HUDEP-2 (cell line): ENCODE data around the gene PITX2.
A peak's percentile ranks its signal among the peaks of the same experiment; 100 is the strongest.

Experiments
- DNase-seq, 76 experiments: peaks; one replicate each; lab custom pipeline; 2025; ENCODE audit not compliant: unreplicated experiment in 76 of 76; lab: John Stamatoyannopoulos, UW

The PITX2 gene

GRCh38 chr4:110624904-110625494, 2.1 kb upstream of the PITX2 start:
- DNase-seq: no peak

- no peak for DNase-seq
Observed at GRCh38 chr4:110624398-110624780, 1.5 kb upstream of the PITX2 start.

GRCh38 chr4:110623718-110624397, 981 bp upstream of the PITX2 start:
- DNase-seq: no peak

GRCh38 chr4:110621839-110622751, 782 bp downstream of the PITX2 start:
- no peak for DNase-seq

DNA sequence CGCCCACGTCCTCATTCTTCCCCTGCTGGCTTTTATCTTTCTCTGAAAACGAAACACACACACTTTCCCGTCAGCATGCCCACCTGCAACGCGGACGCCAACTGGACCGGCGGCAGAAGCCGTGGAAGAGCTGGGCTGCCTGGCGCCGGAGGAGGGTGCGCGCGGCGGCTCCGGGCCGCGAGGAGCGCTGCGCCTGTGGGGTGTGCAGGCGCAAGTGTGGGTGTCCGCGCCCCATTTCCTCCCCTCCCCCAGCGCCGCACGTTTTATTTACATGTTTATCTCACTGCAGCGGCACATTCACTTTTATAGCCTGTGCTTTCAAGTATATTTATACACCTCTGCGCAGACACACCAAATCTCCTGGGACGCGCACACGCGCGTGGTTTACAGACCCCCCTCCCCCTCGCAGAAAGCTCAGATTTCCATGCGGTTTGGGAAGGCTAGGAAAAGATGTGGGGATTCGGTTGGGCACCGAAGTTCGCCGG, 1.5 kb downstream of the PITX2 start:
- no peak for DNase-seq

DNA sequence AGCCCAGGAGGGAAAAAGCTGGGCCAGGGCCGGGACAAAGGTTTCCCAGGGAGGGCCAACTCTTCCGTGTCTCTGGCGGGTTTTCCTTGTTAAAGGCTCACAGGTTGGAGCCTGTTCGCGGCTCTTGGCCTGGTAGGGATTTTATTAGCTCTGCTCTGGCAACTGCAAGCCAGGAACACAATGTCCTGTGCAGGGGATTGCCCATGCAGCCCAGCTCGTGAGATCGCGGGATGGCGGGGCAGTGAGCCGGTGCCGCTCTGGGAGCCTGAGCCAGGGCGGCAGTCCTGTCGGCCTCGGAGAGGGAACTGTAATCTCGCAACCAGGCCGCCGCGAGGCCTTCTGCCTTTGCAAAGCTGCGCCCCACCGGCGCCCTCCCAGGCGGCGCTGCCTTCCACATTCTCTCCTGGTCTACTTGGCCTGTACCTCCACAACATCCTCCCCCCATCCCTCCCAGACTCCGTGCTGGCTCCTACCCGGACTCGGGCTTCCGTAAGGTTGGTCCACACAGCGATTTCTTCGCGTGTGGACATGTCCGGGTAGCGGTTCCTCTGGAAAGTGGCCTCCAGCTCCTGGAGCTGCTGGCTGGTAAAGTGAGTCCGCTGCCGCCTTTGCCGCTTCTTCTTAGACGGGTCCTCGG, 2.1 kb downstream of the PITX2 start:
- DNase-seq: peak in 24 of 76 experiments; percentile 2 to 28 (median 6)

GRCh38 chr4:110620322-110620690, 2.6 kb downstream of the PITX2 start:
- DNase-seq: no peak

DNA sequence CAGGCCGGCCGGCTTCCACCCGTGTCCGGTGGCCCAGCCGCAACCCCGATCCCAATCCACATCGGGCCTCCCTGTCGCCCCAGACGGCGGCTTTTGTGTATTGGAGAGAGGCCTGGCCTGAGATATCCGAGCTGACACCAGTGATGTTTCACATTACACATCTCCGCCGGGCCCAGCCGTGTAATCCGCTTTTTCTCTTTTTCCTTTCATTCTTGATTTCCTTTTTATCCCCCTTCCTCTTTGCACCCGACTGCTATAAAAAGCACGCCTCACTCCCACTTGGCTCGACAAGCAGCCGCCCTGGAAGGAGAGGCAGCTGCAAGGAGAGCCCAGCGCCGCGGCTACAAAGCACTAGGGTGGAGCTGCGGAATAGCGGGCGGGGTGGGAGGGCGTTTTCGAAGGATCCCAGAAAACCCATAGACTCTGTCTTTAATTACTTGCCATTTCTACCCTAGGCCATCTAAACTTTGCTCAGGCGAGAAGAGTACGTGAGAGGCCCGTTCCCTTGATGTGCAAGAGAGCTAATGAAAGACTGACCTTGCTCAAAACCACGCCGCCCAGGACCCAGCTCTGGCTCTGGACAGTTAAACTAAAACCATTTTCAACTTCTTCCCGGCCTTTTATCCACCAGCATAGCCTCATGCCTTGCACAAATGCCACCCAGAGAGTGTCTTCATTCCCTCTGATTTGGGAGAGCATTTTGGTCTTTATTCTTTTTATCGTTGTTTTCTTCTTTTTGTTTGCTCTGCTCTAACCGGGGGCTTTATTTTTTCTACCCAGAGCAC, 3.2 kb downstream of the PITX2 start:
- no peak for DNase-seq

GRCh38 chr4:110618581-110619462, 4.1 kb downstream of the PITX2 start:
- DNase-seq: no peak

- DNase-seq: no peak
Observed at GRCh38 chr4:110617646-110618580, 5.0 kb downstream of the PITX2 start.

DNA sequence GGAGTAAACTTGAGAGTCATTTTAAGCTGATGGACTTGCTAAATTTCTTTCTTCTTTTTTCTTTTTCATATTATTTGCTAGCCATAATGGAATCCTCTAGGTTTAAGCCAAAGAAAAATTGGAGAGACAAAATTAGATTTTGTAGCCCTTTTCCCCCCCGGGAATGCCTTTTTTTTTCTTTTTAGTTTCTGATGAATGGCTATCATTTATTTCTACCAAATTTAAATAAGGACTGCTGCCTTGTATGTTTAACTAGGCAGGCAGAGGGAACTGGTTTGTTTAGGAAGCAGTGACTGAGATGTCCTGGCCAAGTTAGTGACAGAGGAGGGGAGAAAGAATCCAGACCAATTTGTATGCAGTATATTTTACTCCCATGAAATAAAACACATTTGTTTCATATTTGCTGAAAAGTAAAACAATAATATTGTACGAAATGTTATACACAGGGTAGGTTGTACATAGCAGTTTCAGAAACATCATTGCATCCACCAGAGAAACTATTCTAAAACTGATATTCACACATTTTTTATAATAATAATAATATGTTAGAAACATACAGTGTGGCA, 5.7 kb downstream of the PITX2 start:
- no peak for DNase-seq

GRCh38 chr4:110616238-110617074, 6.4 kb downstream of the PITX2 start:
- no peak for DNase-seq

GRCh38 chr4:110615353-110616237, 7.3 kb downstream of the PITX2 start:
- no peak for DNase-seq

- no peak for DNase-seq
Observed at GRCh38 chr4:110614976-110615352, 7.9 kb downstream of the PITX2 start.

GRCh38 chr4:110614173-110614963, 8.5 kb downstream of the PITX2 start:
- DNase-seq: no peak
